ENCODE measurements around the gene BCL11B.

The BCL11B gene

DNA sequence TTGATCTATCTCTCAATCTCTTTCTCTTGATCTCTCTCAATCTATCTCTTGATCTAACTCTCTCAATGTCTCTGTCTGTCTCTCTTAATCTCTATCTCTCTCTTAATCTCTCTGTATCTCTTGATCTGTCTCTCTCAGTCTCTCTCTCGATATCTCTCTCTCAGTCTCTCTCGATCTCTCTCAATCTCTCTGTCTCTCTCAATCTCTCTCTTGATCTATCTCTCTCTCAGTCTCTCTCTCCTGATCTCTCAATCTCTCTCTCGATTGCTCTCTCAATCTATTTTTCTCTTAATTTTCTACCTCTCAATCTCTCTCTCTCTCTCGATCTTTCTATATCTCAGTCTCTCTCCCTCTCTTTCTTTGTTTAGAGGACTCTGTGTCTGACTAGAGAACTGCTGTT lies 126.7 kb downstream of the BCL11B start:
- TF ChIP-seq POLR2A (IDR thresholded peaks at IDR 0.05; ENCODE audit: low read depth, low read length), result no peak
- DNase-seq (ENCODE audit: insufficient read length, low spot score), result no peak
- FAIRE-seq, result no peak

DNA sequence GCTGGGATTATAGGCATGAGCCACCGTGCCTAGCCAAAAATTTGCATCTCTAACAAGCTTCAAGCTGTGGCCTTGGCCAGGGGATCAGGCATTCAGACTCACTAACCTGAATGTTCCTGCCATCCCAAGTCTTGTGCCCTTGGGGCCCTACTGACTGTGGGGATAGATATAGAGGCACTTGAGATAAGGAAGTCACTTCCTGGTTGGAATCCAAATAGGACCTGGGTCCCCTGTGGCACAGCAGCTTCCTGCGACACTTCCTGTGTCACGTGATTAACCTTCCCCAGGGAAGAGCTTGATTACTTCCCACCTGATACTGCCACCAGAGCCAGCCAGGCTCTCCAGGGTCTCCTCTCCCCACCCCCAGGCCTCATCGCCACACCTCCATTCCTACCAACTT lies 128.2 kb downstream of the BCL11B start:
- DNase-seq (ENCODE audit: insufficient read length, low spot score), result no peak
- no peak for FAIRE-seq
- TF ChIP-seq POLR2A (IDR thresholded peaks at IDR 0.05; ENCODE audit: low read depth, low read length), result no peak

DNA sequence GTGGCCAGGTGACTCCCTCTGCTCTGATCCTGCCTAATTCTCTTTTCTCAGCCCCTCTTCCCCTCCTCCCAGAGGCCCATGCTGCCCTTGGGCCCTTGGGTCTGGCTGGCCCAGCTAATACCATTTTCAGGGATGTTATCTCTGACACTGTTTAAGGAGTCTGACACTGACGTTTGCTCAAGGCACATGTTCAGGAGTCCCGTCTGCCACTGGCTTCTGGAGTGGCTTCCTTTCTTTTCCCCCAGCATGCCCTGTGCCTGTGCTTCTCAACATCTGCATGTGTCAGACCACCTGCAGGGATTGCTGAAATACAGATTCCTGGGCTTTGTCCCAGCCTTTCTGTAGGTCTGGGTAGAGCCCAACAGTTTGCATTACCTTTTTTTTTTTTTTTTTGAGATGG lies 128.9 kb downstream of the BCL11B start:
- DNase-seq (ENCODE audit: insufficient read length, low spot score) (no peak), FAIRE-seq (no peak)
- no peak for TF ChIP-seq POLR2A (IDR thresholded peaks at IDR 0.05; ENCODE audit: low read depth, low read length)

DNA sequence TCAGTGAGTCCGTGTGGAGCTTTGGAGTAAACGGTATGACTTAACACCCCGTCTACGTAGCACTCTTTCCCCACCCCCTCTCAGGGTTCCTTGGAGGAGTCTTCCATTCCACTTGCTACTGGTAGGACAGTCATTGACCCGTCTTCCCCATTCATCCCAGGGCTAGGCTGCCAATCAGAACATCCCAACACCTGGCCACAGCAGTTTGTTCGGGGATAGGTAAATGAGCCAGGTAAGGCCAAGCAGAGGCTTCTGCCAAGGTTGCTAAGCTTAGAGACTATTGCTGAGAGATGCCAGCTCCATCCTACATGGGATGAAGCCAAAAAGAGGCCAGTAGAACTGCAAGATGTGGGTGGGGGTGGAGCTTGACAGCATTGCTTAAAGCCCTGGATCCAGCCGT lies 130.8 kb downstream of the BCL11B start:
- TF ChIP-seq POLR2A (IDR thresholded peaks at IDR 0.05; ENCODE audit: low read depth, low read length), result no peak
- FAIRE-seq (no peak), DNase-seq (ENCODE audit: insufficient read length, low spot score) (no peak)

DNA sequence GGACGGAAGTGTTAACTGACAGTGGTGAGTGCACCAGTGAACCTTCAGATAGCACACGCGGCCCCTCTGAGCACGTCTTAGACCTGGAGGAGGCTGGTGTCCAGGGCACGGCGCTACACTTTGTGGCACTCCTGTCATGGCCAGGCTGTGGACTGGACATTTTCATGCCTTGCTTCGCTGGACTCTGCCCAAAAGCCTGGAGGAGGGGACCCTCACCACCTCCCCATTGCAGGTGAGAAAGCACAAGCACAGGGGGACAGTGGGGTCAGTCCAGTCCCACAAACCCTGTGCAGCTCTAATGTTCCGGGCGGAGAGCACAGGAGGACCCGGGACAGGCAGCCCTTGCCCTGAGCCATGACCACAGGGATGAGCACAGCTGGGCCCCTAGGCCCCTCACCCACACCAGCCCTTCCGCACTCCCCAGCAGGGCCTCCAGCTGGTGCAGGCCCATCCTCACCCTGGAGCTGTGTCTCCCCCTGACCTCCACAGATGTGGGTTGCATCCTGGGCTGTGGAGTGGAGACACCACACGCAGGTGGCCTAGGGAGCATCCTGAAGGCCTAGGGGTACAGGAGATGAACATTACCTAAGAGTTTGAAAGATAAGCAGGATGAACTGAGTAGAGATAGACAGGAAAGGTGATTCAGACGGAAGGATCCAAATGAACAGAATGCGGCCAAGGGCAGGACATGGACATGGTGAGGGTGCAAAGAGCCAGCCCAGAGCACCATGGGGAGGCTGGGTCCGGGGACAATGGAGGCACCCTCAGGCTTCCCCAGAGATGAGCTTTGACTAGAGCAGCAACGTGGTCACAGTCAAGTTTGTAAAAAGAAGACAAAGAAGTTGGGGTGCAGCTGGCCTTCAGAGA lies 132.8 kb downstream of the BCL11B start:
- no peak for DNase-seq (ENCODE audit: insufficient read length, low spot score)
- TF ChIP-seq POLR2A (IDR thresholded peaks at IDR 0.05; ENCODE audit: low read depth, low read length), result no peak
- no peak for FAIRE-seq

DNA sequence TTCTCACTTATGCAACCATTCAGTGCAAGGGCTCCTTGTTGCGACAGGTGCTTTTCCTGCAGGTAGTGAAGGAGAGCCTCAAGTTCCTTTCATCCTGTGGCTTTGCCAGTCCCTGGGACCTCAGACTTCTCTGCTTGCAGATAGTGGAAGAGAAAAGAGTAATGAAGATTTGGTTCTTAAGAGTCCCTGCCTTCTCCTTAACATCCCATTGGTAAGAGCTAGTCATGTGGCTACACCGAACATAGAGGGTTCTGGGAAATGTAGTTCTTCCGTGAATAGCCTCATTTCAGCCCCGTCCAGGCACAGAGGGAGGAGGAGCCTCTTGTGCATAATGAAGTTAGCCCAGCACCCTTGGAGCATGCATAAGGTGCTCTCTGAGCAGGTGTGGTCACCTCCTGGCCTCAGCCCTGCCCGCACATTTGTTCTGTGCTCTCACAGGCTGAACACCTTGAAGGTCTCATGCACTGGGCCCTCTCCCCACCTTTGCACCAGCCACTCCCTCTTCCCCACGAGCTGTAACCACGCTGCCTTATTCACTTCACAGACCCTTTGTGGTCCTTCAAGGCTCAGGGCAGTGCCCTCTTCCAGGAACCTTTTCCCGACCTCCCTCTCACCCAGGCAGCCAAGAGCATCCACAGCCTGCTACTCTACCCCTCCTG lies 134.0 kb downstream of the BCL11B start:
- DNase-seq (ENCODE audit: insufficient read length, low spot score) (peak; percentile 16), FAIRE-seq (no peak)
- TF ChIP-seq POLR2A (IDR thresholded peaks at IDR 0.05; ENCODE audit: low read depth, low read length), result no peak

DNA sequence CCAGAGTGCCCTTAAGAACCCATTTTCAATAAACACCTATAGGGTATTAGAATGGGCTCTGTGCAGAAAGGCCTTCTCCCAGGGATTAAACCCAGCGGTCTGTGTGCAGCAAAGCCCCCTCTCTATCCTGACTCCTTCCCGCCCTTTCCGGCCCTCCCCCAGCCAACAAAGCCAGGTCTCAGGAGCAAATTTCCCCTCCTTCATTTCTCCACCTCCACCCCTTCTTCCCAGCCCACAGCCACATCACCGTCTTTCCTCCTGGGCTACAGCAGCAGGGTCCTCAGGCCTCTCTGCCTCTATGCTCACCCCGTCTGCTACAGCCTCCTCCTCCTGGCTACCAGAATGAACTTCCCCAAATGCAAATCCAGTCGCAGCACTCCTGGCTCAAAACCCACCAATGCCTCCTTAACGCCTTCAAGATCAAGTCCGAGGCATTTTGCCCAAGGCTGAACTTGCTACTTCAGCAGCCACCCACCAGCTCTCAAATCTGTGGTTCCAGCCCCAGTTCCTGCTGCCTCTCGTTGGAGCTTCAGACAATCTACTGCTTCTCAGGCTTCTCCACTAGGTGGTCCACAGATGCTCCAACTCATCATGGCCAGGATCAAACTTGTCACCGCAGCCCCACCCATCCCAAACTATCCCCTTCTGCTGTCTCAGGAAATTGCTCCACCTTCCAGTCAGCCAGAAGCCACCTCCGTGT lies 134.8 kb downstream of the BCL11B start:
- TF ChIP-seq POLR2A (IDR thresholded peaks at IDR 0.05; ENCODE audit: low read depth, low read length), result no peak
- DNase-seq (ENCODE audit: insufficient read length, low spot score) (no peak), FAIRE-seq (no peak)

DNA sequence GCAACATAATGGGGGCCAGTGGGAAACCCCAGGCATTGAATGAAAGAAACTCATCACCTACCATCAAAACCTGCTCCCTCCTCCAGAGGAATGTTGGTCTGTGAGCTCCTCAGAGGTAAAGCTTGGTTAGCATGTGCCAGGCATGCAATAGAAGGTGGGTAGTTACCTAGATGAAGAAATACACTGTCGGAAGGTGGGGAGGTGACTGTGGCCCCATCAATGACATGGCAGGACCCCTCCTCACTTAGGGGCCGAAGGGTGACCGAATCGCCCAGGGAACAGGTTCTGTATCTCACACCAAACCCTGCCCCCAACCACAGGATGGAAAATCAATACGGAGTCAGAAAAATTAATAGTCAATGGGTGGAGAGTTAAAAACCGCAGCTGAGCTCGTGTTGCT lies 135.6 kb downstream of the BCL11B start:
- FAIRE-seq (no peak), DNase-seq (ENCODE audit: insufficient read length, low spot score) (no peak)
- no peak for TF ChIP-seq POLR2A (IDR thresholded peaks at IDR 0.05; ENCODE audit: low read depth, low read length)

DNA sequence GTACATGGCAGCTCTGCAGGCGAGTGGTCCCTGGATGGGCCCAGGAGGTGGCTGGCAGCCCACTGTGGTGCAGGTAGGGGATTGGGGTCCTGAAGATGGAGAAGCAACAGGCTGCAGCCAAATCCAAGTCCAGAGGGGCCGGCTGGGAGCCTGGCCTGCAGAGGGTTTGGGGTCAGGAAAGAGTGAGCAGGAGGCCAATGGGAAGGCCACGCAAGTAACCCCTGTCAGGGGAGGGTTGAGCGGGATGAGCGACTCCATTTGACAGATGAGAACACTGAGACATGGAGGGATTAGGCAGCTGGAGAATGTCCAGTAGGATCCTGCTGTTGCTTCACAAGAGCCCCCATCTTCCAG lies 136.0 kb downstream of the BCL11B start:
- no peak for TF ChIP-seq POLR2A (IDR thresholded peaks at IDR 0.05; ENCODE audit: low read depth, low read length)
- FAIRE-seq, result no peak
- no peak for DNase-seq (ENCODE audit: insufficient read length, low spot score)

DNA sequence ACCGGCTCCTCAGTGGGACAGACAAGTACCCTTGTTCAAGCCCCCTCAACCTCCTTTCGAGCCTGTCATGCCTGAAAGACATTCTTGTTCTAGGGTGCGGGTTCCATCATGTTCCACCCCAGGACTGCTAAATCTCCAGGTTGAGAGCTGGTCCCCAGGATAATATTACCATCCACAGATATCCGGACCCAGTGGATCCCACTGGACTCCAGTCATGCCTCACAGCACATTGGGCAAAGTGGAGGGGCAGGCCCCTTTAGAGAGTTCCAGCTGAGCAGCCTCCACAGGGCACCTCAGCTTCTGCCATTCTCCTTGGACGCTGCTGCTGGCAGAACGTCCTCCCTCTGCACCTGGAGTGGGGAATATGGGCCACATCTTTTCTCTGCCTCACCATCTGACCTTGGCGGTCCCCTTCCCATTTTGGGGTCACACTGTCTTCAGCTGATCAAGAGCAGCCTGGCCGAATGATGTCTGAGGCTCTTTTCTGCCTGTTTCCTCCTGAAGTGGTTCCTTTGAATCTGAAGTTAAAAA lies 137.4 kb downstream of the BCL11B start:
- no peak for FAIRE-seq

DNA sequence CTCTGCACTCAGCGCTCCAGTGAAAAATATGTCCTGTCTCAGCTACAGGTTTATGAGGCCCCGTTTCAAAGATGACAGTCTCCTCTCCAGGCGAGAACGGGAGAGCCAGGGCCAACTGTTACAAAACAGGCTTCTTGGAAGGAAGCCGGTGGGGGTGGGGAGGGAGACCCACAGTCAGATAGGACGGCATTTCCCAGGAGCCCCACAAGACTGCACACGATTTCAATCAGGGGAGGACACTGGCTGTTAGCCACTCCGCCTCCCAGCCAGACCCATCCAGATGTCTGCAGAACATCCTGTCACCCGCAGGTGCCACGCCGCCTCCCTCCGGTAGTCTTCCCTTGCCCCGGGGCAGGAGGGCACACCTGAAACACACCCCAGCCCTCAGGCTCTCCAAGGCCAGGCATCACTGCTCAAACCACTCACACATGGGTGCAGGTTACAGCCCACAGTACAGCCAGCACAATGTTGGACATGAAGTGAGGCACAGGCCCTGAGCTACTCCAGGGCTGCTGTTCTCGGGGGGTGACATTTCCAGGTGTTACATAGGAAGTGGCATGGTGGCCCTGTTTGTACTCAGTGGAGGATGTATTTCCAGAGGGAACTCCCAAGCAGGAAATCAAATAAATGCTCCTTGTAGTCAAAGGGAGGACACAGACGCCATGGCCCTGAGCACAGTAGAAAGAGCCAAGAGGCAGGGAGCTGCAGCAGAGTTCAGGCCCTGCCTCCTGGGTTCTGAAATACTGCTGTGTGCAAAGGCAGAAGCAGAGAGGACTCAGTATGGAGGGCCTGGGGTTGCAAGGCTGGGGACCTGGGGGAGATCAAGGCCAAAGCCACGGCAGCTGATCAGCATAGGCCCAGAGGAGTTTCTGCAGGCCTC lies 138.1 kb downstream of the BCL11B start:
- DNase-seq (ENCODE audit: insufficient read length, low spot score) (no peak), FAIRE-seq (no peak)
- no peak for TF ChIP-seq POLR2A (IDR thresholded peaks at IDR 0.05; ENCODE audit: low read depth, low read length)

More for the DNA sequence above, 137.4 kb downstream of the BCL11B start:
- DNase-seq (ENCODE audit: insufficient read length, low spot score), result no peak
- TF ChIP-seq POLR2A (IDR thresholded peaks at IDR 0.05; ENCODE audit: low read depth, low read length), result no peak

DNA sequence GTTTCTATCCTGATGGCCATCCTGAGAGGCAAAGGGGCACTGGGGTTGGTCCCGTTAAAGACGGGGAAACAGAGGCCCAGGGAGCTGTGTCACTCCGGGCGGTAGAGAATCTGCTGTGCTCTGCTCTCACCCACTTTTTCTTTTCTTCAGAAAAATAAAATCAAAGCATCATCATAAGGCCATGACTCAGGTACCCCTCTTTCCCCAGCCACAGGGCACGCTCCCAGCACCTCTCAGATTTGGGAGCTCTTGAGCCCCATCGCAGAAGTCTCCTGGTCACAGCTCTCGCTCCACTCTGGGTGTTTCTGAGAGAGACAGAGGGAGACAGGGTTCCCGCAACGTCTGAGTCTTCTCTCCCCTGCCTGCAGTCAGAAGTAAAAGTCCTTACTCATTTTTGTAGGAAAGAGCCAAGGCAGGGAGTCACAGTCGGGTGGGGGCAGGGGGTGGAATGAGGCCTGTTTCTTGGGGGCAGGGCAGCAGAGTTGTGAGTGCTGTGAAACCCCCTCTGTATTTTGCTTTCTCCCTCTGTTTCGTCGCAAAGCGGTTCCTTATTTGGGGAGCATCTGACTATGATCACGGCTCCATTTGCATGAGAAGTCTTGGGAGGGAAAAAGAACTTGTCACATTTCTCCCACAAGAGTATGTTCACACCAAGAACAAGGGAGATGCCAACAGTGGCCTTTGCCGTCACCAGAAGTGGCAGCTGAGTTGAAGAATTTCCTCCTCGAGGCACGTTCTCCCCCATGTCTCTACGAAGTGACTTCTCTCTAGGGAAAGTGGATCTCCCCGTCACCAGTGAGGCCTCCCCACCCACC lies 139.0 kb downstream of the BCL11B start:
- FAIRE-seq, result no peak
- no peak for TF ChIP-seq POLR2A (IDR thresholded peaks at IDR 0.05; ENCODE audit: low read depth, low read length)
- DNase-seq (ENCODE audit: insufficient read length, low spot score), result no peak

All from H54 (cell line).